T-cell (primary cell): ENCODE results near the gene DNASE1L2. TPM values are rescaled to one million over a fixed set of nuclear protein-coding genes. Genes with fewer than 3 reads are reported as not detected.

Source experiments
- ATAC-seq, 4 experiments: fragments of 200-7000 bp in 3 of 4; fragments of 150-1000 bp in 1 of 4; cut with Tn5 transposase; replicated peaks in 1 of 4; 1 replicate in 3 of 4; 2 replicates in 1 of 4; pipeline ENCODE4 v1.10.0; 2021; ENCODE audit warnings: moderate library complexity in 3 of 4, mild to moderate bottlenecking in 2 of 4, moderate number of reproducible peaks in 1 of 4
- CTCF ChIA-PET, 2 donors: fragments of 300-600 bp; sonication (Branson Sonifier 250); formaldehyde crosslinking; loops; one replicate each; lab custom pipeline; 2022; ENCODE audit warnings: antibody characterized with exemption in 2 of 2; lab: Charles Lee
- POLR2A ChIA-PET, 2 donors: fragments of 300-600 bp; sonication (Branson Sonifier 250); formaldehyde crosslinking; loops; one replicate each; lab custom pipeline; 2022; ENCODE audit warnings: antibody characterized with exemption in 2 of 2; lab: Charles Lee
- DNase-seq, 35 experiments: peaks; one replicate each; pipeline versions ENCODE4 v3.0.0 to v3.0.0-alpha.2; 2013 to 2023
- H3K27ac ChIP-seq: one replicate; pipeline ENCODE4 v1.5.1; 2013; ENCODE audit warnings: low read length
- H3K27me3 ChIP-seq, 2 experiments: replicated peaks in 1 of 2; 1 replicate in 1 of 2; 2 replicates in 1 of 2; pipeline versions ENCODE4 v1.6.1 to v1.7.0; 2013; ENCODE audit warnings: low read length in 1 of 2, mixed read lengths in 1 of 2; ENCODE audit not compliant: control insufficient read depth in 2 of 2, insufficient read depth in 2 of 2; ENCODE audit errors: extremely low read depth in 1 of 2
- H3K36me3 ChIP-seq, 2 donors: 1 replicate in 1 of 2; 2 replicates in 1 of 2; pipeline versions ENCODE4 v1.6.1 to v1.7.0; 2013; ENCODE audit warnings: low read length in 1 of 2; ENCODE audit not compliant: control insufficient read depth in 2 of 2, insufficient read depth in 1 of 2; ENCODE audit errors: extremely low read depth in 1 of 2
- H3K4me1 ChIP-seq, 2 experiments: 1 replicate in 1 of 2; 2 replicates in 1 of 2; pipeline versions ENCODE4 v1.6.1 to v1.7.0; 2013; ENCODE audit warnings: low read length in 2 of 2, mixed read lengths in 1 of 2; ENCODE audit not compliant: insufficient read depth in 2 of 2, control insufficient read depth in 1 of 2; ENCODE audit errors: extremely low read depth in 1 of 2
- H3K4me3 ChIP-seq, 2 donors: 1 replicate in 1 of 2; 2 replicates in 1 of 2; pipeline versions ENCODE4 v1.5.1 to v1.7.0; 2013; ENCODE audit warnings: mild to moderate bottlenecking in 2 of 2, low read length in 1 of 2, moderate library complexity in 1 of 2; ENCODE audit not compliant: control insufficient read depth in 1 of 2; ENCODE audit errors: extremely low read depth in 1 of 2
- H3K9me3 ChIP-seq: 2 replicates; pipeline ENCODE4 v1.7.0; 2013
- H3K27ac Mint-ChIP-seq, 2 donors: one replicate each; pipeline ENCODE4 v1.8.0; 2020 to 2021; ENCODE audit warnings: mild to moderate bottlenecking in 2 of 2, mixed read lengths in 2 of 2
- H3K27me3 Mint-ChIP-seq, 2 donors: one replicate each; pipeline ENCODE4 v1.8.0; 2021 to 2022; ENCODE audit warnings: mixed read lengths in 2 of 2
- H3K36me3 Mint-ChIP-seq: one replicate; pipeline ENCODE4 v1.8.0; 2021; ENCODE audit warnings: mixed read lengths
- H3K4me1 Mint-ChIP-seq, 3 donors: one replicate each; pipeline ENCODE4 v1.8.0; 2020 to 2022; ENCODE audit warnings: mixed read lengths in 3 of 3, mild to moderate bottlenecking in 1 of 3
- H3K4me3 Mint-ChIP-seq, 3 donors: one replicate each; pipeline ENCODE4 v1.8.0; 2020 to 2022; ENCODE audit warnings: mild to moderate bottlenecking in 3 of 3, mixed read lengths in 3 of 3, moderate library complexity in 3 of 3
- H3K9me3 Mint-ChIP-seq, 3 donors: one replicate each; pipeline ENCODE4 v1.8.0; 2020 to 2022; ENCODE audit warnings: mixed read lengths in 3 of 3
- WGBS: methylation state at CpG from one replicate; pipeline ENCODE4 v1.1.5; 2013; ENCODE audit warnings: missing lambda C conversion rate; ENCODE audit not compliant: insufficient coverage; 5-methylcytosine and 5-hydroxymethylcytosine counted together
- total RNA-seq, 35 experiments: library from RNA in 6 of 35; stranded (reverse) in 6 of 35; fragments of 120-200 nt in 1 of 35; gene quantifications; one replicate each; pipeline versions ENCODE4 v1.2.1 to v1.2.4 and lab custom pipeline; 2013 to 2026

Gene DNASE1L2
- total RNA-seq, 5 donors from 2014 or later (not counting 1 experiment from before 2014, with no cell fraction given): 0.63 to 3.3 (median 1.9) TPM

- WGBS: 97% methylated on average over 16 of the region's 17 CpGs
- H3K36me3 ChIP-seq: peaks cover 13 to 38% of the 10 kb centered on the region in 2 donors
- H3K27me3 Mint-ChIP-seq: no peaks in the 10 kb centered on the region
- peaks cover 27 to 30% (median 30%) of the 10 kb centered on the region in 3 donors for H3K4me1 Mint-ChIP-seq
- H3K36me3 Mint-ChIP-seq: peaks cover 9% of the 10 kb centered on the region
- no peak for DNase-seq
- no peaks in the 10 kb centered on the region for H3K9me3 ChIP-seq
- no peak overlapping the region for H3K27ac ChIP-seq
- no peak for ATAC-seq
- no peak overlapping the region for H3K4me3 ChIP-seq
- peaks cover 10 to 42% of the 10 kb centered on the region in 2 experiments for H3K4me1 ChIP-seq
- no peaks in the 10 kb centered on the region for H3K9me3 Mint-ChIP-seq
- H3K27me3 ChIP-seq: no peaks in the 10 kb centered on the region
- ChIA-PET CTCF (no interaction called here), POLR2A (no interaction called here)
- H3K4me3 Mint-ChIP-seq: no peak overlapping the region
- H3K27ac Mint-ChIP-seq: no peak overlapping the region
Observed at GRCh38 chr16:2210009-2210332, 26.3 kb upstream of the DNASE1L2 start.

GRCh38 chr16:2210386-2211365 lies 25.6 kb upstream of the DNASE1L2 start, which contains the start of gene BRICD5:
BRICD5 (minus strand) TSS chr16:2210863; CDS start chr16:2210833, 30 bp downstream.
- ChIA-PET POLR2A (no interaction called here), CTCF (no interaction called here)
- H3K4me3 ChIP-seq: no peak within 1 kb of the TSS
- ATAC-seq: no peak
- no peak within 1 kb of the TSS for H3K27ac ChIP-seq
- no peaks in the 10 kb centered on the region for H3K27me3 Mint-ChIP-seq
- peaks cover 27 to 32% (median 32%) of the 10 kb centered on the region in 3 donors for H3K4me1 Mint-ChIP-seq
- H3K9me3 ChIP-seq: no peaks in the 10 kb centered on the region
- peaks cover 10 to 40% of the 10 kb centered on the region in 2 experiments for H3K4me1 ChIP-seq
- peaks cover 9% of the 10 kb centered on the region for H3K36me3 Mint-ChIP-seq
- H3K9me3 Mint-ChIP-seq: no peaks in the 10 kb centered on the region
- H3K36me3 ChIP-seq: peaks cover 13 to 38% of the 10 kb centered on the region in 2 donors
- H3K27me3 ChIP-seq: no peaks in the 10 kb centered on the region
- 79% methylated on average over 18 of the region's 24 CpGs for WGBS
- DNase-seq: no peak
- H3K4me3 Mint-ChIP-seq: no peak within 1 kb of the TSS
- no peak within 1 kb of the TSS for H3K27ac Mint-ChIP-seq

GRCh38 chr16:2211923-2212347 lies 24.3 kb upstream of the DNASE1L2 start:
- Mint-ChIP-seq H3K27ac (no peak overlapping the region), H3K9me3 (no peaks in the 10 kb centered on the region), H3K36me3 (peaks cover 9% of the 10 kb centered on the region), H3K27me3 (no peaks in the 10 kb centered on the region), H3K4me3 (peak overlapping the region in 2 of 3 donors; percentile 45 to 72), H3K4me1 (peaks cover 20 to 24% (median 22%) of the 10 kb centered on the region in 3 donors)
- 91% methylated on average over 8 of the region's 11 CpGs for WGBS
- Histone ChIP-seq H3K4me1 (peaks cover 6 to 34% of the 10 kb centered on the region in 2 experiments), H3K27me3 (no peaks in the 10 kb centered on the region), H3K9me3 (no peaks in the 10 kb centered on the region), H3K27ac (no peak overlapping the region), H3K4me3 (no peak overlapping the region), H3K36me3 (peaks cover 13 to 37% of the 10 kb centered on the region in 2 donors)
- ATAC-seq (no peak), DNase-seq (no peak)
- ChIA-PET CTCF (no interaction called here), POLR2A (no interaction called here)

- H3K36me3 Mint-ChIP-seq: peaks cover 5% of the 10 kb centered on the region
- H3K27me3 ChIP-seq: no peaks in the 10 kb centered on the region
- no peak overlapping the region for H3K4me3 ChIP-seq
- ATAC-seq (no peak), DNase-seq (no peak)
- H3K9me3 ChIP-seq: no peaks in the 10 kb centered on the region
- WGBS: 89% methylated on average over 16 of the region's 19 CpGs
- H3K4me1 Mint-ChIP-seq: peaks cover 15 to 19% (median 18%) of the 10 kb centered on the region in 3 donors
- no peaks in the 10 kb centered on the region for H3K9me3 Mint-ChIP-seq
- ChIA-PET POLR2A (no interaction called here), CTCF (no interaction called here)
- no peak overlapping the region for H3K27ac Mint-ChIP-seq
- H3K36me3 ChIP-seq: peaks cover 13 to 30% of the 10 kb centered on the region in 2 donors
- no peaks in the 10 kb centered on the region for H3K27me3 Mint-ChIP-seq
- no peak overlapping the region for H3K27ac ChIP-seq
- peaks cover 6 to 29% of the 10 kb centered on the region in 2 experiments for H3K4me1 ChIP-seq
- peak overlapping the region; percentile 72 for H3K4me3 Mint-ChIP-seq
Observed at GRCh38 chr16:2212362-2213324, 23.6 kb upstream of the DNASE1L2 start.

- CTCF ChIA-PET: interaction anchor here in 1 of 2 donors (0.5 to 0.6 kb wide), 2 partner anchors 59 to 306 kb away, joined by 3 read pairs; partner anchors contain the start of gene TRAF7
- Histone ChIP-seq H3K9me3 (no peaks in the 10 kb centered on the region), H3K36me3 (peaks cover 9 to 16% of the 10 kb centered on the region in 2 donors), H3K27me3 (no peaks in the 10 kb centered on the region), H3K4me3 (peak overlapping the region; percentile 26 to 83), H3K27ac (no peak overlapping the region), H3K4me1 (peaks cover 6 to 29% of the 10 kb centered on the region in 2 experiments)
- Mint-ChIP-seq H3K9me3 (no peaks in the 10 kb centered on the region), H3K4me3 (peak overlapping the region; percentile 72 to 78 (median 72)), H3K27ac (no peak overlapping the region), H3K27me3 (no peaks in the 10 kb centered on the region), H3K4me1 (peaks cover 12 to 17% (median 16%) of the 10 kb centered on the region in 3 donors), H3K36me3 (peaks cover 2% of the 10 kb centered on the region)
- peak in 3 of 4 experiments; percentile 9 to 16 (median 10) for ATAC-seq
- DNase-seq: peak in 2 of 35 experiments; percentile 14 to 21
- POLR2A ChIA-PET: interaction anchor here in 1 of 2 donors (1.0 kb wide), 1 partner anchor 59 kb away, joined by 3 read pairs; the partner anchor contains the start of gene TRAF7
- WGBS: 1% methylated on average over 98 of the region's 98 CpGs
Observed at GRCh38 chr16:2213817-2214718, 22.2 kb upstream of the DNASE1L2 start.
